GM21619 (cell line): Measurements from ENCODE around the gene YOD1.
"Not testable (repeated sequence)": the region's sequence is repeated elsewhere in the genome, so short reads cannot be mapped to it uniquely, and the experiment has no call there.

Source experiments
- ATAC-seq: cut with Tn5 transposase; IDR thresholded peaks from one replicate; pipeline ENCODE4 v1.9.1; 2021; ENCODE audit not compliant: unreplicated experiment

YOD1 gene

DNA sequence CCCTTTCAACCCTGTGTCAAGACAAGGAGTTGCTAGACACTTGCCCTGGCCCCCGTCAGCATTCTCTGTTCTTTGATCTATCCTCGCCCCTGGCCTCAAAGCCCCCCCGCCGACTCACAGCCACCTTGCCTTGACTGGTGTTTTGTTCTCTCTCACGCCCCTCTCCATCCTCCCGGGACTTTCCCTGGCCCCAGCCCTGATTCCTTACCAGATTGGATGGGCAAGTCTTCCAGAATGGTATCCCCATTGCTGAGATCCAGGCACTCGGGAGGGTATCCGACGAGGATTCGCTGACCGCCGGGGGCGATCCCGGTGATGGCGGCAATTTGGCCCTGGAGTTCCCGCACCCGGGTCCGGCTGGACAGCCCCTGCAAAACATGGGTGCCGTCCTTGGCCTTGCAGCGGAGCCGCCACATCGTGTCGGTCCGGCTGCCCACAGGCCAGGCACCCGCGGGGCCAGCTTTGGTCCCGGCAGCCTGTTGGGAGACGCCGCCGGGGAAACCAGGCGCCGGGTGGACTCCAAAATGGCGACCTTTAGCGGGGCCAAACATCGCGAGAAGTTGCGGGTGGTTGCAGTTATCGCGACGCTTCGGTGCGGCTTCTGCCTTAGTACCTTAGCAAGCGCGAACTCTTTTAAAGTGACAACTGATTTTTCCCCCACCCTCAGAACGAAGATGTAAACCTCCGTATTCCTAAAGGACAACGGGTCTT is 373 bp downstream of the YOD1 start:
- ATAC-seq: peak; percentile 49

DNA sequence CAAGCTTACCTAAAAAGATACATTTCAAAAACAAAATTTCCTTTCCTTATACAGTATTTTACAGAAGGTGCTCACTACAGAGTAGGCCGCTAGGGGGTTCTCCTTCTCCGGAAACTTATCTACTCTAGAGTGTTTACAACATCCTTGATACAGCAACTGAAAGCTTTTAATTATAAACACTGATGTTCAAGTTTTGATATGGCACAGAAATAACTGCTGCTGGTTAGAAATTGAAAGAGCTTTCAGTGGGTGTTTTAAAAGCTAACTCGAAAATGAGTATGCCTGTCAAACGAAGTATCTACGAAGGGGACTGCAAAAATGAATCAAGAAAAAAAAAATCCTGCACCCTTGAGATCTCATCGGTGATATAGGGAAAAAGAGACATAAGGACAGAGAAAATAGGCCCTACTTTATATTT is 1.0 kb downstream of the YOD1 start:
- ATAC-seq: peak; percentile 34

DNA sequence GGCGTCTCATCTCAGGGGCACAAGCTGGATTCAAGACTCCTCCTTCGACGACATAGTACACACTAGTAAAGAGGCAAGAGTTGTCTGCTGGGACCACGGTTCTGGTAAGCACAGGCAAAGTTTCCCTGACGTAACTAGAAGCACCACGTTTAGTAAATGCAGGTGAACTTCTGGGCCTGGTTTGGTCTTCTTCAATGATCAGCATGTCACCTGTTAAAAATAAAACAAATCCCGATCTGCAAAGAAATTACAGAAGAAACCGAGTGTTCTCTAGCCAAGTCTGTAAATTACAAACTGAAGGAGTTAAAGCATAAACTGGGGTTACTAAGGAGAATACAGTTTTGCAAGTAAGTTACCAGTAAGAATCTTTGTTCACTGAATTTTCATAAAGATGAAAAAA is 1.5 kb downstream of the YOD1 start:
- ATAC-seq: no peak

DNA sequence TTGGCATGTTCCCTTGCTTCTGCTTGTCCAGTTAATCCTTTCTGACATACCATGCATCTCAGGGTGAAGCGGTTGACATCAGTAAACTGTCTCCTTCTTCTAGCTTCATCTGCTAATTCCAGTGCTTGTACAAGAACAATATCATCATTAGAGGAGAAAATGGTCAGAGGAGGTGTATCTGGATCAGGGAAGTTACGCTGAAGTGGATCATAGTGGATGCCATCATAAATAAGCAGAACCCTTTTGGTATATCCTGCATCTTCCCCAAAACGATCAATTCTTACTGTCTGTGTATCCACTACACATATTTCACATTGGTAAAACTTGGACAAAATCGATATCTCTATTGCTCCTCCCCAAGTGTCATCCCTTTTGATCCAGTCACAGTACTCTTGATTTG is 2.0 kb downstream of the YOD1 start:
- ATAC-seq: no peak

DNA sequence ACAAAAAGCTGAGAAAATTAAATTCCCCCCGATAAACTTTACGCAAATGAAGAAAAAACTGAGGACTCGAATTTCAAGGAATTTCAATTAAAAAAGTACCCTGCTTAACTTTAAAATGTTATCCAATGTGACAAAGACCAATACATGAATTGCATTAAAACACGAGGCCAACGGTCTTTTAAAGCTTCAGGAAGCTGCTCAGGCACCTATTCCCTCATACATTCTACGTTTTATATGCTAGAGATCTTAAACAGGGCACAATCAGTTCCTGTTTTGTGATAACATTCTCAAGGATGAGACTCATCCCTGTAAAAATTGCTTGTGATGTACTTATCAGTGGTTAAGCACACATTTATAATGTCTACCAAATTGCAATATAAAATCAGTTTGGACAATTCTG is 3.0 kb downstream of the YOD1 start:
- no peak for ATAC-seq

DNA sequence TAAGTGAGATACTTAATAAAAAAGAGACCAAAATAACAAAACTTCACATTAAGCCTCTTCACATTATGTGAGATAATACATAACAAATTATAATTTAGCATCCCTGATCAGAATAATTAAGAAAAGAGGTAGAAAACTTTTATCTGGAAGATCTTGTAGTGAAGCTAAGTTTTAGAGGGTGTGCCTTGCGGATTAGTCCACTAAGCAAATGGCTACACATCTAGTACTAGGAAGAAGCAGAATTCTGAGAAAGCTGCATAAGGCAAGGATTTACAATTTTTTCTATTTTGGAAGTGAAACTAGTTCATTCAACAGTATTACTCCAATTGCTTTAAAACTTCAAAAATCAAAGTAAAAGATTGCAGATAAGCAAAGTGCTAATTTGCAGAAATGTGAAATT is 3.5 kb downstream of the YOD1 start:
- ATAC-seq: no peak

DNA sequence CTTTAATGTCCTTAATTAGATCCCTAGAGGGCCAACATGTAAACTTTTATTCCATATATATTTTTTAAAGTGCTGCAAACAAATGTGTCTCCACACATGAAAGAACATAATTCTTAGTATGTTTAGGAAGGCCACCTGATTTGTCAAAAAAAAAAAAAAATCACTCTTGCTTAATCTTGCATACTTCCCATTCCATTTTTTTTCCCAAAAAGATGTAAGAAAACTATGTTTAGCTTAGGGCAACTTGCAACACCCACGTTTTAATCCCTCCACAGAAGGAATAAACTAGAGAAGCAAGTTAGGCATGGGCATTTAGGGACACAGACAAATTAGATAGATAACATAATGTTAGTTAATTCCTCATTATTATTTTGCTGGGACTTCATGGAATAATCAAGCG is 5.6 kb downstream of the YOD1 start:
- ATAC-seq: no peak

DNA sequence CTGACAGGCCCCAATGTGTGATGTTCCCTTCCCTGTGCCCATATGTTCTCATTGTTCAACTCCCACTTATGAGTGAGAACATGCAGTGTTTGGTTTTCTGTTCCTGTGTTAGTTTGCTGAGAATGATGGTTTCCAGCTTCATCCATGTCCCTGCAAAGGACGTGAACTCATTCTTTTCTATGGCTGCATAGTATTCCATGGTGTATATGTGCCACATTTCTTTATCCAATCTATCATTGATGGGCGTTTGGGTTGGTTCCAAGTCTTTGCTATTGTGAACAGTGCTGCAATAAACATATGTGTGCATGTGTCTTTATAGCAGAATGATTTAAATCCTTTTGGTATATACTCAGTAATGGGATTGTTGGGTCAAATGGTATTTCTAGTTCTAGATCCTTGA is 9.6 kb downstream of the YOD1 start:
- not testable (repeated sequence) for ATAC-seq

DNA sequence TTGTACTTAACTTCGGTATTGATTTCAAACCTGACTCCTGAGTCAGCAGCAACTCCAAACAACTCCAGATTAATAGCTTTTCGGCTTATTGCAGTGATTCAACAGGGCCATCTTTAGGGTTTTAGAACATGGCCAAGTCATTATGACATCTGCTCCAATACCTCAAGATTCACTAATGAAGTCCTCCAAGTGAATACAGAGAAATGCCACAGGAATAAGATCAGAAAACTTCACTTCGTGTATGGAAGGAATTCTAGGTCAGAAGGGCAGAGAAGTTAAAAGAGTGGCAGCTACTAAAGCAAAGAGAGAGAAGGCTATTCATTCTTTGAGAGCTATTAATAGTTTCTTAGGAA is 10.9 kb downstream of the YOD1 start:
- no peak for ATAC-seq

DNA sequence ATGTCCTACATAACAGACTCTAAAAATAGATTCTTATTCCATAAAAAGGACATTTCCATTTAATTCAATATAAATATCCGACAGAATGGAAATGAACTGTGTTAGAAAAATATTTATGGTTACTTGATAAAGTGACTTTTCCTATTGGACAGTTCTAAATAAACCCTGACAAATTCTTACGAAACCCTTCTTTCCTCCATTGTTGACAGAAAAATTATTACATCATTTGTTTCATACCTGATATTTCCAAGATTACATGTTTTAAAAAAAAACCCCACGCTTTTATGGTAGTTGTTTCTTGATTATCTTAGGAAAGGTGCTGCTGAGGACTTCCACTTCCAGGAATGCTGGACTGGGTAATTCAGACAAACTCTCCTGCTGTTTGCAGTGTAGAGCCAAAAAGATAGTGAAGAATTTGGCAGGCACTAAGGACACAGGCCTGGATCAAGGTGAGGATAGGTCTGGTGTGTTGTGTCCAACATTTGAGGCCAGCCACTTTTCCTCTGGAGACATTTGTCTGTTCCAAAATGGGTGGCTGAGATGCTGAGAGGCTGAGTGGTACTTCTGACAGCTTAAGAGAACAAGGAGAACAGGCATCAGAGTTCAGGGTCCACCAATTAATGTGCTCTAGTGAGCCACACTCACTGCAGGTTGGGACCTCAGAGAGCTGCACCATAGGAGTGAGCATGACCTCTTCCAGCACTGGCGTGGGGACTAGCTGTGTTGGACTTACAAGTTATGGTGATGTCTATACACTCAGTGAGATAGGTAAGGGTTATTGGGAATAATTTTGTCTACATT is 11.4 kb downstream of the YOD1 start:
- ATAC-seq: no peak

DNA sequence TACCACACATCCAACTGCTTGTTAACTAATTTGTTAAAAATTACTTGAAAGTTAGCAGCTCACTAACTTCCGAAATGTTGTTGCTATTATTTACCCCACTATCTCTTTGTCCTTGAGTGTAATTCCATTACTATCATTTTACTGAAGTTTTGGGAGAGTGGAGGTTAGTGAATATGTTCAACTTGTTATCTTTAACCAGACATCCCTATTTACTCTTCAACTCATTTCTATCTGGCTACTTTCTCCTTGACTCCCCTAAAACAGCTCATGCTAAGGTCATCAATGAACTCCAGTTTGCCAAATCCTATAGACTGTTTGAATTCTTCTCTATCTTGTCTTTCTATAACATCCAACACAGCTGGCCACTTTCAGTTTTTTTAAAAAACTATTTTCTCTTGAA is 14.1 kb downstream of the YOD1 start:
- no peak for ATAC-seq

DNA sequence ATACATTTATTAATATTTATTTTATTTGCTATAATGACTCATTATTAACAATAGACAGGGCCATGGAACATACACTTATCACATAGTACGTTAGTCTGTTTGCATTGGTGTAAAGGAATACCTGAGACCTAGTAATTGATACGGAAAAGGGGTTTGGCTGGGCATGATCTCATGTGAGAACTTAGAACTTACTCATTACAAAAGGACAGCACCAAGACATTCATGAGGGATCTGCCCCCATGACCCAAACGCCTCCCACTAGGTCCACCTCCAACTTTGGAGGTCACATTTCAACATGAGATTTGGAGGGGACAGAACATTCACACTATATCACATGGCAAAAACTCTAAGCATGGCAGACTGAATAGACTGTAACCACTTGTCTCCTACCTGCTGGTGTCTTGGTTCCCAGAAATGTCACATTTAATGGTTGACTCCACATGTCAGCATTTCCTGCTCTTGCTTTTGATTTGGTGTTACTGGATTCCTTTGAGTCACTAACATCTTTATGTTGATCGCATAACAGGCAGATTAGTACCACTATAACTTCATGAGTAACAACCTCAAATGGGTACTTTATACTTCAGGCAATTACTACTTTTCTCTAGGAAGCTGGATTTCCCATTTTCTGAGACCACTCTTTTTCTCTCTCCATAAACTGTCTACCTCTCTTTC is 15.0 kb downstream of the YOD1 start:
- ATAC-seq: no peak

DNA sequence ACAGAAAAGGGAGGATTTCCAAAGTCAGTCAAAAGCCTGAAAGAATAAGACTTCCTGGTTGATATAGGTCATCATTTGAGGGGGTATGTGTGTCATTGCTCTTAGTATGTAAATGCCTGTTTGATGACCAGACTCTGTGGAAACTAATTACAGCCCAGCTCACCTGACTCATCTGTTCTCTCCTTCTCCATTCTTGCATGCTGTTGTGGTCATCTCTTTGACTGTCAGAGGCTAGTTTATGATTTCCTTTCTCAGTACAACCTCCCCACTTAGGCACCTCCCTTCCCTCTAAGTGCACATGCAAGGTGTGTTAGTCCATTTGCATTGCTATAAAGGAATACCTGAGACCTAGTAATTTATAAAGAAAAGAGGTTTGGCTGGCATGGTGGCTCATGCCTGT is 16.0 kb downstream of the YOD1 start:
- no peak for ATAC-seq

DNA sequence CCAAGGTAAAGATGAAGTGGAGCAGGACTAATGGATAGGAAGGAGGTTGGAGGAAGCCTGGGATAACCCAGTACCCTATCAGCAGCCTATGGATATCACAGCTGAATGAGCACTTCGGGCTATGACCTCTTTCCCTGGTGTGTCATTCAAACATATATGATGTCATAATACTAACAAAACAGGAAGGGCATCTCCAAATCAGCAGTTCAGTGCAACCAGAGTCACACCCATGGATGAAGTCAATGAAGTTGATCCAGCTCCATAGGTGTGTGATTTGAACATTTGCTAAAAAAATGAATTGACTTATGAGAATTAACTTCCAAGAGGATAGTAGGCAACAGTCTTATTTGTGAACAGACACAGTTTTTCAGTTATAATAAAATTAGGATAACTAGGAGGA is 16.8 kb downstream of the YOD1 start:
- no peak for ATAC-seq

DNA sequence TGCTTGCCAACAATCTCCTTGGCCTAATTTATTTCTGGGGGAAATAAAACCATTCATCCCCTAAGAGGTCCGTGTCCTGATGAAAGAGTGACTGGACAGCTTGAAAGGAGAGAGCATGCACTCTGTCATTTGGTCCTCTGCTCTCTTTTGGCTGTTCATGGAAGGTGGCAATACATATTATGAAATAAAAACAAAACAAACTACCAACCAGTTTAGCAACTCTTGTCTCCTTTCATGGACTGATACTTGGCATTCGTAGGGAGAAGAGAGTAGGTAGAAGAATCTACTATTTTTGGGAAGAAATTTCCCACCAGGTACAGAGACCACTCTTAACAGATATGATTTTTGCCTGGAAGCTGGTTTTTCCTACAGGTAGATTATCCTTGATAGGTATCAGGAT is 17.7 kb downstream of the YOD1 start:
- ATAC-seq: no peak

DNA sequence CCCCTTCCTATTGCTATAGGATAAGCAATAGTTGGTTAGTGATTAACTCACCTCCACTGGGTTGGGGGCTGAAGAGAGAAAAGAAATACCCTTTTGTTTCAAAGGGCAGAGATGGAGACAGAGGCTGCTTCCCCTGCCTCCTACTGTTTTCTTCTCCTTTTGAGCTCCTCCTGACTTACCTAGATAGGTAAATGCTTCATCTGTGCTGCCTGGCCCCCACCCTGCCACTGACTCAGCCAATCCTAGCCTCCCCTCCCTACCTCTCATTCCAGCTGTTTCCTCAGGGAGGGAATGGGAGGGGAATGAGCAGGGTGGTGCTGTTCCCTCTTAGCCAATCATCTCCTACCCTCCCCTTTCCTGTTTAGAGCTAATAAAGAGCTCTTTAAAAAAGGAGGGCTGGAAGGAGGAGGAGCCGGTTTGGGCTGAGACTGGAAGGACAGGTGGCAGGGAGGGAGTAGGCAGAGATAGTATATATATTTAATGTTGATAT is 18.4 kb downstream of the YOD1 start, which contains the start of gene C1orf116:
C1orf116 (minus strand) TSS at position 229 of the 490 bp plus-strand sequence. CDS start 5,158 bp downstream, outside the sequence.
- ATAC-seq: no peak

DNA sequence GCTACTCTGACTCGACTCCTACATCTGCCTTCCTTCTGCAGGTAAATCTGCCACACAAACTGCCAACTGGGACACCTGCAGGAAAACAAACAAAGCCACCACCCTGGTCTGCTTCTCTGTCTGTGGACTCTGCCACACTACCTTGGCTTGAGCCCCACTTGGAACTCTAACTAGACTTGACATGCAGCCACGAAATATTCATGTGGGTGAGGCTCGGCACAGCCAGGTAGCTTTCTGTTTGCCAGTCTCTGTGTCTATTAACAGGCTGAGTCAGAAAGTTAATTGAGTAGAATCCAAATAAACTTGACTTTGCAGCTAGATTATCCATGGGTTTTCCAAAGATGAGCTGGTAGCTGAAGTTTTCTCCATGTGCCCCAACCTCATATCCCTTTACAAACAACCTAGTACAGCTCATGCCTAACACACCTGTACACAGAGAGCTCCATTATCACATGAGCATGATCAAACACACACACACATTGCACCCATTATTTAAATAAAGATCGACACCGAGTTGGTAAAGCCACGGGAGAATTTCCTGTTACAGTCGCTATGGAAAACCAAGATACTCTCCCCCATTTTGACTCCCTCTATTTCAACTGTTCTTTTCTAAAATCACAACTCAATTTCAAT is 19.3 kb downstream of the YOD1 start:
- no peak for ATAC-seq

DNA sequence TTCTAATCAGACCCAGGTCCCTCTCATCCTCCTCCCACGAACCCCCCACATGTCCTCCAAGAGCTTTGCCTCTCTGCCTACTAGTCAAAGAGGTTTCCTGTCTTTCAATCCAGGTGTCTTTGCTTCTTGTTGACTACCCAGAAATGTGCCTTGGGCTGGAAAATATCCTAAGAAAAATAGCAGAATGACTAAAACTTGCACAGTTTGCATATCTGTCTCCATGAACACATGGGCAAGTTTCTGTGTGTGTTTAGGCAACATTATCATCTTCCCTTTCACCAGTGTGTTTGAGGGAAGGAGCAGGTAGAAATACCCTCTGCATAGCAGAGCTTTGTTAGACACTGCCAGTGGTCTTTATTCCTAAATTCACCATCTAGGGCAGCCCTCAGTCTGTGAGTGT is 20.0 kb downstream of the YOD1 start:
- no peak for ATAC-seq

DNA sequence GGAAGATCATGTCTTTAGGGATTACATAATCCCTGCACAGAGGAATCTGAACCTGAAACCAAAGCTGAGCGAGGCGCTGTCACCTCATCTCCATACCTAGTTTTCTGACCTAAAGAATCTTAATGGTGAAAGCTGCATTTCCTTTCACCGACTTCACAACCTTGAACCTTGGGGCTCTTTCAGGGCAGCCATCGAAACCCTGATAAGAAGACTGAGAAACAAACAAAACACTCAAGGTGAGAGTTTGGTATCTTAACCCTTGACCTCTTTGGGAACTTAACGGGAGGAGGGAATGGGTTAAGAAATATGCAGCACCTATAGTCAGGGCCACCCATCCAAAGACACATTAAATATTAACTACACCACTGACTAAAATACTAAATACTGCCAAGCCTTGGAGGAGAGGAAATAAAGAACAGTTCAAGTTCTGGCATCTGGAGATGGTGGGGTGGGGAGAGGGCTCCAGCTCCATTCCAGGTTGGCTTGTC is 20.4 kb downstream of the YOD1 start:
- no peak for ATAC-seq

DNA sequence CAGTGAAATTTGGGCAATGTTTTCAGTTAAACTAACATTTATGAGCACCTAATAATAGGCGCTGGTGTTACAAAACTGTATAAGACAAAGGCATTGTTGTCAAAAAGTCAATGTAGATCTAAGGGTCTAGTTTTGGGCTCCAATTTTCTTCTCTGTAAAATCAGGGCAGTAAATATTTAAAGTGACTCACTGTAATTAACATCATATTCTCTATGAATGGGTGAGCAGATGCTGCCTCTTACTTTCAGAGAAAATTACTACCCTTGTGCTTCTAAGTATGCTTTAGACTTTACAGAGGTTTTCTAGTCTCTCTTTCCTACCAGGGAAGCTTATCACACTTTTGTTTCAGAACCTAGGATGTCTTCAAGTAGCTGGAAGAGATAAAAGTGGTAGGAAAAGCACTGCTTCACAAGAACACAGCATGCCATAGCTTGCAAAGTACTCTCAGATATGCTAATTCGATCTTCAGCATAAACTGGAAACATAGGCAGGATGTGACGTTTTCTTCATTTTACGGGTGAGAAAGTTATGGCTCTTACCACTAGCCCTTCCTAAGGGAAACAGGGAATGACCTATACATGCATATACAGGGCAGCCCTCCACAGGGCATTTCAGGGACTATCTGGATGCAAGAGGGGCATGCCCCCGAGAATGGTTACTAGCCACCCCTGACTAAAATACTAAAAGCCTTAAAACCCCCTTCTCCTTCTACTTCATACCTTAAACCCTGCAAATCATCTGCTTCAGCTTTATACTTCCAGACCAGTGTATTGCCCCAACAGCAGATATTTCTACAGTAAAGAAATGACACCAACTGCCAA is 21.1 kb downstream of the YOD1 start:
- no peak for ATAC-seq
